ENCODE results near the gene CARMIL1. TPM values are rescaled to one million over a fixed set of nuclear protein-coding genes. Genes with fewer than 3 reads are reported as not detected.

CARMIL1 gene
- total and polyA plus RNA-seq, 8 donors, result 5.9 to 9.4 (median 7.8) TPM

DNA sequence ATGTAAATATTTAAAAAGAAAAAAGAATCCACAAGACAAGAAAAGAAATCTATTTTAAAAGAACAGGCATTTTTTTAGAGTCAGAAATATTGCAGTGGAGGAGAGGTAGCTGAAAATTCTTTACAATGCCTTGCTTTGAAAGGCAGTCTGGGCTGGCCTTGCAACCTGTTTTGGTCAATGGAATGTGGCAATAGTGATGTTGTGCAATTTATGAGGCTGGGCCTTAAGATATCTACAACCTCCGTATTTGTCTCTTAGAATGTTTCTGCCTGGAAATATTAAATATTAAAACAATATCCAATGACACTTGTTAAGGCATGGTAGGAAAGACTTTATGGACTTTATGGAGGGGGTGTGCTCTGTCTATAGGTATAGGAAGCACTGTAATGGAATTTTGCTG is 358.0 kb downstream of the CARMIL1 start:
- H3K36me3 ChIP-seq, result no peaks in the 10 kb centered on the region
- no peaks in the 10 kb centered on the region for H3K27me3 ChIP-seq
- 51 to 52% methylated on average over 1 of the region's 1 CpG for WGBS, 2 donors
- no peak for FAIRE-seq
- intact Hi-C loops (cut with DNase I), result no loop called here
- no peak for DNase-seq
- no peak for ATAC-seq
- H3K27ac ChIP-seq, result no peak overlapping the region
- peaks cover 0 to 3% (median 0%) of the 10 kb centered on the region in 3 donors for H3K4me1 ChIP-seq
- TF ChIP-seq, protein P1, sequence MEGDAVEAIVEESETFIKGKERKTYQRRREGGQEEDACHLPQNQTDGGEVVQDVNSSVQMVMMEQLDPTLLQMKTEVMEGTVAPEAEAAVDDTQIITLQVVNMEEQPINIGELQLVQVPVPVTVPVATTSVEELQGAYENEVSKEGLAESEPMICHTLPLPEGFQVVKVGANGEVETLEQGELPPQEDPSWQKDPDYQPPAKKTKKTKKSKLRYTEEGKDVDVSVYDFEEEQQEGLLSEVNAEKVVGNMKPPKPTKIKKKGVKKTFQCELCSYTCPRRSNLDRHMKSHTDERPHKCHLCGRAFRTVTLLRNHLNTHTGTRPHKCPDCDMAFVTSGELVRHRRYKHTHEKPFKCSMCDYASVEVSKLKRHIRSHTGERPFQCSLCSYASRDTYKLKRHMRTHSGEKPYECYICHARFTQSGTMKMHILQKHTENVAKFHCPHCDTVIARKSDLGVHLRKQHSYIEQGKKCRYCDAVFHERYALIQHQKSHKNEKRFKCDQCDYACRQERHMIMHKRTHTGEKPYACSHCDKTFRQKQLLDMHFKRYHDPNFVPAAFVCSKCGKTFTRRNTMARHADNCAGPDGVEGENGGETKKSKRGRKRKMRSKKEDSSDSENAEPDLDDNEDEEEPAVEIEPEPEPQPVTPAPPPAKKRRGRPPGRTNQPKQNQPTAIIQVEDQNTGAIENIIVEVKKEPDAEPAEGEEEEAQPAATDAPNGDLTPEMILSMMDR (IDR thresholded peaks at IDR 0.05), result no peak
- no peaks in the 10 kb centered on the region for H3K9me3 ChIP-seq
- no peak overlapping the region for H3K4me3 ChIP-seq

DNA sequence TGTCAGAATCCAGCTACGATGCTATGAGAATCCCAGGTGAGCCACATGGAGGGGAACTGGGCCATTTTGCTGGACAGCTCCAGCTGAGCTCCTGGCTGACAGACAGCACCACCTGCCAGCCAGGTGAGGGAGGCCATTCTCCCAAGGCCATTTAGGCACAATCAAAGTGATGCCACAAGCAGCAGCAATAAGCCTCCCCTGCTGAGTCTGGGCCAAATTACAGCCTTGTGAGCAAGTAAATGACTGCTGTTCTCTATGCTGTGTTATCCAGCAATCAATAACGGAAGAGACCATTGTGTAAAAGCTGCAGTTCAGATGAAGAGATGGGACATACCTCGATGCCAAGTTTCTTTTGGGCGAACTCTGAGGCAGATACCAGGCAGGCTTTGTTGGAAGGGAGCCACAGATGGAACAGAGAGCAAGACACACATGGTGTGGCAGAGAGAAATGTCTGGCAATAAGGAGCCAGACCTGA is 358.8 kb downstream of the CARMIL1 start:
- DNase-seq (peak in 5 of 6 donors; percentile 33 to 72 (median 62)), ATAC-seq (peak; percentile 68 to 90 (median 82)), FAIRE-seq (no peak)
- peak overlapping the region in 1 of 4 donors; percentile 17 for H3K27ac ChIP-seq
- WGBS, 2 donors, result 28 to 32% methylated on average over 4 of the region's 4 CpGs
- TF ChIP-seq, protein P1 (IDR thresholded peaks at IDR 0.05), result no peak
- intact Hi-C loops (cut with DNase I), result no loop called here
- H3K4me1 ChIP-seq, result peaks cover 0 to 3% (median 0%) of the 10 kb centered on the region in 3 donors
- no peaks in the 10 kb centered on the region for H3K9me3 ChIP-seq
- H3K36me3 ChIP-seq, result no peaks in the 10 kb centered on the region
- H3K27me3 ChIP-seq, result no peaks in the 10 kb centered on the region
- no peak overlapping the region for H3K4me3 ChIP-seq

DNA sequence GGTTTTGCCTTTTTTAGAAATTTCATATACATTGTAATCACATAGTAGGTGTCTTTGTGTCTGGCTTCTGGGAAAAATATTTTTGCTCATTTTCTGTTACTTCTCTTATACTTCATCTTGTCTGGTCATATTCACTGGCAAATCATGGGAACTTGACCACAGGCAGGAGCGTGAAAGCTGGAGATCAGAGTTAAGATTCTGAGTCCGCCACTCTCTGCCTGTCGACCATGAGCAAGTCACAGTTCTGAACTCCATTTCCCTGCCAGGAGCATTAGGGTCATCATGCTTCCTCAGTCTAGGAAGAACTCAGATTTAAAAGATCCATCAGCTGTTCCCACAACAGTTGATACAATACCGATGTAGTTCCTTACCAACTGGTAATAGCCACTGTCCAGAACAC is 360.5 kb downstream of the CARMIL1 start:
- H3K4me3 ChIP-seq, result no peak overlapping the region
- no peak for DNase-seq
- WGBS, 2 donors, result 86 to 91% methylated on average over 4 of the region's 4 CpGs
- H3K9me3 ChIP-seq, result no peaks in the 10 kb centered on the region
- no peaks in the 10 kb centered on the region for H3K27me3 ChIP-seq
- no peaks in the 10 kb centered on the region for H3K36me3 ChIP-seq
- H3K27ac ChIP-seq, result no peak overlapping the region
- no peak for FAIRE-seq
- TF ChIP-seq, protein P1 (IDR thresholded peaks at IDR 0.05), result no peak
- intact Hi-C loops (cut with DNase I), result no loop called here
- H3K4me1 ChIP-seq, result peaks cover 0 to 3% (median 0%) of the 10 kb centered on the region in 3 donors
- ATAC-seq, result no peak

DNA sequence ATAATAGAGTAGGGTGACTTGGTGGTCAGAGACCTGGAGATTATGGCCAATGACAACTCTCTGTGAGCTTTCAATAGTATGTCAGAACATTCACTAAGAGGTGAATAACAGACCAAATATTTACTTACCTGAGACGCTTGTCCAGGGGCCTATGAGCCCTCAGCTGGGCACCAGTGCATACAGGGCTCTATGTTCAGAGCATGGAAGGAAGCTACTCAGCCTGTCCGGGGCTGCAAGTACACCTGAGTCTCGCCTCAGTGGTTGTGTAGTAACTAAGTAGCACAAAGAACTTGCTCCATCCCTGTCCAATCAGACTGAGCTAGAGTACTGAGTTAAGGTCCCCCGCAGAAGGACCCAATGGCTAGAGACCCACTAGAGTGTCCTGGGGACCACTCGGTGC is 361.3 kb downstream of the CARMIL1 start:
- FAIRE-seq (no peak), DNase-seq (no peak), ATAC-seq (peak in 2 of 4 donors; percentile 12 to 60)
- WGBS, 2 donors, result 73 to 75% methylated on average over 5 of the region's 5 CpGs
- TF ChIP-seq, protein P1 (IDR thresholded peaks at IDR 0.05), result no peak
- Histone ChIP-seq H3K4me1 (peaks cover 0 to 3% (median 0%) of the 10 kb centered on the region in 3 donors), H3K36me3 (no peaks in the 10 kb centered on the region), H3K9me3 (no peaks in the 10 kb centered on the region), H3K27ac (no peak overlapping the region), H3K27me3 (no peaks in the 10 kb centered on the region), H3K4me3 (no peak overlapping the region)
- intact Hi-C loops (cut with DNase I), result no loop called here

DNA sequence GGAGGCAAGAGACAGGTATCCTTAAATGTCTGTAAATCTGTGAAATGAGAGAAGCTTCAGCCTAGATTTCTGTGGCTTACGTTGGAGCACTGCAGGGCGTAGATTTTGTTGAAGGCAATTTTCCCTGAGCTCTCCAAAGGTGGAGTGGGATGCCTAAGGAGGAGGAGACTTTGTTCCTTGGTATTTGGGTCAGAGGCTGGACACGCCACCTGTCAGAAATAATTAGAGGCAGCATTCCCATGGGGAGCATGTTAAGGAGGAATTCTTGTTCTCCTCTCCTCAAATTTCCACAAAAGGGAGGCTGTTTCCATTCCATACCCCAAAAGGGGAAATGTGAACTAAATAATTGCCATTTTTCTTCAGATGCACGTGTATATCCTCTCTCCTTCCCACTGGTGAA is 361.7 kb downstream of the CARMIL1 start:
- peaks cover 0 to 3% (median 0%) of the 10 kb centered on the region in 3 donors for H3K4me1 ChIP-seq
- no peak for DNase-seq
- H3K9me3 ChIP-seq, result no peaks in the 10 kb centered on the region
- H3K27ac ChIP-seq, result no peak overlapping the region
- TF ChIP-seq, protein P1 (IDR thresholded peaks at IDR 0.05), result no peak
- WGBS, 2 donors, result 83 to 92% methylated on average over 4 of the region's 4 CpGs
- ATAC-seq, result no peak
- intact Hi-C loops (cut with DNase I), result no loop called here
- no peaks in the 10 kb centered on the region for H3K36me3 ChIP-seq
- FAIRE-seq, result no peak
- H3K4me3 ChIP-seq, result no peak overlapping the region
- no peaks in the 10 kb centered on the region for H3K27me3 ChIP-seq

Data from pancreas (tissue), 10 donors.